ENCODE data around the gene GGCX. TPM values are rescaled to one million over a fixed set of nuclear protein-coding genes. Genes with fewer than 3 reads are reported as not detected.

GGCX gene
- total RNA-seq, 2 donors from 2014 or later = 25.7 to 49.9 TPM

- Histone ChIP-seq H3K27ac (no peak overlapping the region), H3K36me3 (no peaks in the 10 kb centered on the region), H3K9me3 (no peaks in the 10 kb centered on the region), H3K27me3 (no peaks in the 10 kb centered on the region), H3K9ac (ENCODE audit: low read depth in 2 of 2, low read length in 2 of 2) (no peak overlapping the region), H3K4me1 (peaks cover 10% of the 10 kb centered on the region), H3K4me3 (no peak overlapping the region)
- TF ChIP-seq CTCF (IDR thresholded peaks at IDR 0.05) = no peak
- intact Hi-C loops (cut with DNase I) = no loop called here
- DNase-seq = no peak
Measured at GRCh38 chr2:85600235-85600575, 38.9 kb upstream of the GGCX start.

- H3K4me1 ChIP-seq = peaks cover 10% of the 10 kb centered on the region
- no peak overlapping the region for H3K9ac ChIP-seq (ENCODE audit: low read depth in 2 of 2, low read length in 2 of 2)
- H3K4me3 ChIP-seq = no peak overlapping the region
- DNase-seq = no peak
- no peaks in the 10 kb centered on the region for H3K9me3 ChIP-seq
- H3K27ac ChIP-seq = no peak overlapping the region
- intact Hi-C loops (cut with DNase I) = no loop called here
- H3K27me3 ChIP-seq = no peaks in the 10 kb centered on the region
- TF ChIP-seq CTCF (IDR thresholded peaks at IDR 0.05) = no peak
- H3K36me3 ChIP-seq = no peaks in the 10 kb centered on the region
Measured at GRCh38 chr2:85599468-85600234, 38.4 kb upstream of the GGCX start.

- Histone ChIP-seq H3K36me3 (no peaks in the 10 kb centered on the region), H3K9ac (ENCODE audit: low read depth in 2 of 2, low read length in 2 of 2) (no peak overlapping the region), H3K4me3 (no peak overlapping the region), H3K4me1 (peaks cover 7% of the 10 kb centered on the region), H3K9me3 (no peaks in the 10 kb centered on the region), H3K27ac (no peak overlapping the region), H3K27me3 (no peaks in the 10 kb centered on the region)
- no peak for DNase-seq
- intact Hi-C loops (cut with DNase I) = no loop called here
- no peak for TF ChIP-seq CTCF (IDR thresholded peaks at IDR 0.05)
Measured at GRCh38 chr2:85598594-85599340, 37.5 kb upstream of the GGCX start.

GRCh38 chr2:85597241-85597640 lies 35.9 kb upstream of the GGCX start:
- no peaks in the 10 kb centered on the region for H3K36me3 ChIP-seq
- H3K27me3 ChIP-seq = no peaks in the 10 kb centered on the region
- H3K4me3 ChIP-seq = no peak overlapping the region
- H3K27ac ChIP-seq = no peak overlapping the region
- no peaks in the 10 kb centered on the region for H3K9me3 ChIP-seq
- no peak for DNase-seq
- no peak overlapping the region for H3K9ac ChIP-seq (ENCODE audit: low read depth in 2 of 2, low read length in 2 of 2)
- peaks cover 6% of the 10 kb centered on the region for H3K4me1 ChIP-seq
- intact Hi-C loops (cut with DNase I) = no loop called here
- TF ChIP-seq CTCF (IDR thresholded peaks at IDR 0.05) = no peak

- Histone ChIP-seq H3K9ac (ENCODE audit: low read depth in 2 of 2, low read length in 2 of 2) (peak overlapping the region; percentile 28 to 98), H3K4me1 (peaks cover 6% of the 10 kb centered on the region), H3K27ac (peak overlapping the region; percentile 82), H3K36me3 (no peaks in the 10 kb centered on the region), H3K9me3 (no peaks in the 10 kb centered on the region), H3K4me3 (peak overlapping the region; percentile 90), H3K27me3 (no peaks in the 10 kb centered on the region)
- intact Hi-C loops (cut with DNase I) = no loop called here
- TF ChIP-seq CTCF (IDR thresholded peaks at IDR 0.05) = no peak
- DNase-seq = no peak
Measured at GRCh38 chr2:85596486-85597143, 35.3 kb upstream of the GGCX start.

Data from colonic mucosa (tissue), 4 donors.